Epithelial cell of esophagus (primary cell): Measurements from ENCODE around the gene REG4.
A peak's percentile ranks its signal among the peaks of the same experiment; 100 is the strongest.

Experiments used
- DNase-seq: peaks from one replicate; pipeline ENCODE4 v3.0.0; 2010; ENCODE audit warnings: low read depth
- H3K4me3 ChIP-seq: 2 replicates; pipeline ENCODE4 v1.5.1; 2011; ENCODE audit warnings: mild to moderate bottlenecking, low read length, control low read depth
- TF ChIP-seq, protein P1 (sequence below): IDR thresholded peaks from 2 replicates; pipeline ENCODE4 v1.5.1; 2011; ENCODE audit warnings: low read depth, mild to moderate bottlenecking, low read length, control low read depth, inconsistent platforms; ENCODE audit not compliant: insufficient read depth; ENCODE audit errors: missing control alignments

Gene REG4

DNA sequence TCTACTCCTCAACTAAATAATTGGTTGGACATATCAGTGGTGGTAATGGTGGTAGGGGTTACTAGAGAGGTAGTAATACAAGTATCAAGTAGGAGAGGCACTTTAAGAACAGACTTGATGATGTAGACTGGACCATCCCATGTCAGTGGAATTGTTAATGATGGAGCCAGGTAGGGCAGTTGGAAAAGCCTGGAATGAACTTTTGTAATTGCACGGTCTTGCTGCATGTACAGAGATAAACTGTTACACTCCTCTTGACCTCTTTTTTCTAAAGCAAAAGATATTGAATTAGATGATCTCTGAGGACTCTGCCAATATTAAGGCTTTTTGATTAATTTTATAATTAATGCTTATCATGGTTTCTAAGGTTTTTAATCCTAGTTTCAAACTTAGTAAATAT lies 48.3 kb downstream of the REG4 start:
- no peak overlapping the region for H3K4me3 ChIP-seq
- DNase-seq, result no peak
- TF ChIP-seq, protein P1, sequence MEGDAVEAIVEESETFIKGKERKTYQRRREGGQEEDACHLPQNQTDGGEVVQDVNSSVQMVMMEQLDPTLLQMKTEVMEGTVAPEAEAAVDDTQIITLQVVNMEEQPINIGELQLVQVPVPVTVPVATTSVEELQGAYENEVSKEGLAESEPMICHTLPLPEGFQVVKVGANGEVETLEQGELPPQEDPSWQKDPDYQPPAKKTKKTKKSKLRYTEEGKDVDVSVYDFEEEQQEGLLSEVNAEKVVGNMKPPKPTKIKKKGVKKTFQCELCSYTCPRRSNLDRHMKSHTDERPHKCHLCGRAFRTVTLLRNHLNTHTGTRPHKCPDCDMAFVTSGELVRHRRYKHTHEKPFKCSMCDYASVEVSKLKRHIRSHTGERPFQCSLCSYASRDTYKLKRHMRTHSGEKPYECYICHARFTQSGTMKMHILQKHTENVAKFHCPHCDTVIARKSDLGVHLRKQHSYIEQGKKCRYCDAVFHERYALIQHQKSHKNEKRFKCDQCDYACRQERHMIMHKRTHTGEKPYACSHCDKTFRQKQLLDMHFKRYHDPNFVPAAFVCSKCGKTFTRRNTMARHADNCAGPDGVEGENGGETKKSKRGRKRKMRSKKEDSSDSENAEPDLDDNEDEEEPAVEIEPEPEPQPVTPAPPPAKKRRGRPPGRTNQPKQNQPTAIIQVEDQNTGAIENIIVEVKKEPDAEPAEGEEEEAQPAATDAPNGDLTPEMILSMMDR, result no peak

DNA sequence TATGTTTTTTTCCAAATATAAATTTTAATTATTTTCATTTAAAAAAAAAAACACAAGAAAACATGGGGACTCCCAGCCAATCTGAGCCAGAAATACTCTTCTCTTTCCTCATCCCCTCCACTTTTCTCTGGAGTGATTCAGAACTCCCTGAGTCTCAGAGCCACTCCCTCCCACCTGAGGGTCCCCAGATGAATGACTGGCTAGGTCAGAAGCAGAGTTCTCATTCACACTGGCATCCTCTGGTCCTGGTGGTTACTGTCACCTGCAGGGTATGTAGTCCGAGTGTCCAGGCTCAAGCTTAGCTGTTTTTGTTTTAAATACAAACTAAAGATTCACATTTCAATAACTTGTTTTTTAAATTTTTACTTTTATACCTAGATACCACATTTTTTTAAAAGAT lies 48.9 kb downstream of the REG4 start:
- H3K4me3 ChIP-seq, result no peak overlapping the region
- TF ChIP-seq, protein P1, result no peak
- no peak for DNase-seq

DNA sequence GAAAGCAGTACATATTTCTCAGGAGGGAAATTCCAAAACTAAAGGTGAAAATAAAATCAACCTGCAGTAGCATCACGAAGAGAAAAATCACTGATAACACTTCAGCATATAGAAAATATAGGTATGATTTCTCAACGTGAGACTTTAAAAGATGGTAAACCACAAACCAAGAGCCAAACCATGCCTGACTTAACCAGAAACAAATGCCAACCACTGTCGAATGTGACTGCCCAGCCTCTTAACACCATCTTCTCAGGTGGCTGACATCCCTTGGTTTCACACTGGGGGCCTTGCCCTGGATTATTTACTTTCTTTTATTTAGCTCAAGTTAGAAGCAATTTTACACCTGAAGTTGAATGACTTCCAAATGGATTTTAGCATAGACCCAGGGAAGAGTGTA lies 52.7 kb downstream of the REG4 start:
- TF ChIP-seq, protein P1, result no peak
- no peak overlapping the region for H3K4me3 ChIP-seq
- DNase-seq, result no peak

DNA sequence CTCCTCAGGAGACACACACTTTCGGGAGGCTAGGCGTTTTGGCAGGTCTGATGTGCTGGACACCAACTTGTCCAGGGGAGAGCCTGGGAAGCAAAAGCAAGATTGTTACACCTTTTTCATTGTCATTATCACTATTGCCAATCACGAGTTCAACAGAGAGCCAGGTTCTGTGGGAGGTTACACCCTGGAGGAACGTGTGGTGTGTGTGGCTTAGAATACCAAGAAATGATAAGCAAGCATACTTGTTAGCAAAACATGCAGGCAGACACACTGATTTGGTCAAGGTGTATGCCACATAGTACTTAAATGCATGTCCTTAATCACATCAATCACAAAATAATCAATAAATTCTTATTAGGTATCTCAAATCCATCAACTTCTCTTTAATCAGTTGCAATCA lies 58.7 kb downstream of the REG4 start:
- H3K4me3 ChIP-seq, result no peak overlapping the region
- no peak for DNase-seq
- TF ChIP-seq, protein P1, result no peak

DNA sequence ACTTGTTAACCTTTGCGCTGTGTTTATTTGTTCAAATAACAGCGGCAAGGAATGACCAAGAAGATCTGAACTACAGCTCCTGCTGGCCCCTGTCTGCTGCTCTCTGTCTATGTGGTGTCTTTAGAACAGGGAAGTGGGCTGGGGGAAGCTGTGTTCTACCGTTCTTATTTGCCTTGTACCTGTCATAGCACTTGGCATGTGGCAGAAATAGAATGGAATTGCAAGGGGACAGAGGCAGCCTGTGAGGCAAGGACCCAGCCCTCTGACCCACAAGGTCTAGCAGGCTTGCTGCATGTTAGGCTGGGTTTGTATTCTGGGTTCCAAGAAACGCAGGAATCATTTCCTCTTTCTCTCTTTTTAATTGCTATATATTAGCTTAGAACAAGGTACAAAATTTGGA lies 63.2 kb downstream of the REG4 start:
- no peak for DNase-seq
- TF ChIP-seq, protein P1, result no peak
- no peak overlapping the region for H3K4me3 ChIP-seq

DNA sequence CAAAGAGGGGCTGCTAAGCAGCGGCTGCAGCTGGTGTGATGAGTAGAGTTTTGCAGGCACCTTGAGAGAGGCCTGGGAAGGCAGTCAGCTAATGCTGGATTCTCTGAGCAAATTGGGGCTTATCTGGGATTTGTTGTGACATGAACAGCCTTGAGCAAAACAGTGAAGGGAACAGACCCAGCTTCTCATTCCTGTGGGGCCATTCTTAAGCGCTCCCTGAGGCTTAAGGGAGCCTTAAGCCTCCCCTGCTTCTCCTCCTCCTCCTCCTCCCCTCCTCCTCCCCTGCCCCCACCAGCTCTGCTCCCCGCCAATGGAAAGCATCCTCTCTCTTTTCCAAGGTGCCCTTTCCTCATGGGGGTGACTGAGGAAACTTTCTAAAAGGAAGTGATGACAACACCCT lies 63.8 kb downstream of the REG4 start:
- DNase-seq, result peak; percentile 82
- no peak overlapping the region for H3K4me3 ChIP-seq
- TF ChIP-seq, protein P1, result no peak

DNA sequence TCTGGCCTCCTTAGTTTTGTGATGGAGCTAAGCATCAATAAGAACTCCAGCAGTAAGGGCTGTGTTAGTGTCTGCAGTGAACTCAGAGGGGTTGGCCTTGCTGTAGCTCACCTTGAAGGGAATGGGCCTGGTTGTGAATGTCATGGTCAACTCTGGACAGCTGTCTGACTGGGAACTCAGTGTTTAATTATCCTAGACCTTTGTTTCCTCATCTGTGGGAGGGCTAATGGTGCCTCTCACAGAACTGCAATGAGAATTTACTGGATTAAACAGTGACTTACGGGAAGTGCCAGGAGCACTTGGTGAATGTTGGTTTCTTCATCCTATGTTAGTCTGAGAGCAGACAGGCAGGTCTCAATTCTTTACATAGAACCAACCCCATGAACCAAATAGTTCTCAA lies 66.2 kb downstream of the REG4 start:
- TF ChIP-seq, protein P1, result no peak
- no peak for DNase-seq
- H3K4me3 ChIP-seq, result no peak overlapping the region
